HG03097 (cell line): Measurements from ENCODE around the gene ZBTB8B.
"Not testable (repeated sequence)": the region's sequence is repeated elsewhere in the genome, so short reads cannot be mapped to it uniquely, and the experiment has no call there.

Source experiments
- ATAC-seq: cut with Tn5 transposase; IDR thresholded peaks from one replicate; pipeline ENCODE4 v1.9.1; 2021; ENCODE audit not compliant: unreplicated experiment, low FRiP score

Gene ZBTB8B

GRCh38 chr1:32464716-32465577 lies at the start of gene ZBTB8B:
Gene ZBTB8B (plus strand): TSS chr1:32465072. CDS start chr1:32470625, 5,553 bp downstream.
- no peak for ATAC-seq

GRCh38 chr1:32421775-32422174 lies 43.1 kb upstream of the ZBTB8B start:
- ATAC-seq, result no peak

- no peak for ATAC-seq
These were observed 38.2 kb upstream of the ZBTB8B start for GRCh38 chr1:32426489-32427255.

- ATAC-seq, result no peak
These were observed 37.5 kb upstream of the ZBTB8B start for GRCh38 chr1:32427264-32427963.

GRCh38 chr1:32431736-32432400 lies 33.0 kb upstream of the ZBTB8B start:
- ATAC-seq, result no peak

- no peak for ATAC-seq
These were observed 26.7 kb upstream of the ZBTB8B start for GRCh38 chr1:32438136-32438535.

GRCh38 chr1:32438777-32439176 lies 26.1 kb upstream of the ZBTB8B start:
- not testable (repeated sequence) for ATAC-seq

- ATAC-seq, result not testable (repeated sequence)
These were observed 23.4 kb upstream of the ZBTB8B start for GRCh38 chr1:32441467-32441866.

GRCh38 chr1:32447469-32448185 lies 17.2 kb upstream of the ZBTB8B start:
- no peak for ATAC-seq

GRCh38 chr1:32448186-32448772 lies 16.6 kb upstream of the ZBTB8B start:
- not testable (repeated sequence) for ATAC-seq

GRCh38 chr1:32448773-32449456 lies 16.0 kb upstream of the ZBTB8B start:
- no peak for ATAC-seq

GRCh38 chr1:32449457-32449831 lies 15.4 kb upstream of the ZBTB8B start:
- not testable (repeated sequence) for ATAC-seq

GRCh38 chr1:32454726-32455125 lies 10.1 kb upstream of the ZBTB8B start:
- ATAC-seq, result no peak

- ATAC-seq, result no peak
These were observed 8.9 kb upstream of the ZBTB8B start for GRCh38 chr1:32455958-32456357.

- ATAC-seq, result not testable (repeated sequence)
These were observed 6.1 kb upstream of the ZBTB8B start for GRCh38 chr1:32458798-32459197.

- ATAC-seq, result not testable (repeated sequence)
These were observed 1.9 kb upstream of the ZBTB8B start for GRCh38 chr1:32462977-32463376.

- no peak for ATAC-seq
These were observed 619 bp upstream of the ZBTB8B start for GRCh38 chr1:32464191-32464715.

- no peak for ATAC-seq
These were observed 684 bp downstream of the ZBTB8B start for GRCh38 chr1:32465578-32465933.

- no peak for ATAC-seq
These were observed 1.9 kb downstream of the ZBTB8B start for GRCh38 chr1:32466761-32467160.
